K562 (cell line): ENCODE data around the gene BHLHE40. TPM values are rescaled to one million over a fixed set of nuclear protein-coding genes. Genes with fewer than 3 reads are reported as not detected.

Experiments
- ATF4 ChIP-seq: fragments of 450-650 bp; formaldehyde crosslinking; IDR thresholded peaks from 2 replicates; pipeline ENCODE4 v1.4.0; 2022; ENCODE audit warnings: mild to moderate bottlenecking, moderate library complexity
- BCOR ChIP-seq: fragments of 450-650 bp; IDR thresholded peaks from 2 replicates; pipeline ENCODE4 v1.6.1; 2016
- CREM ChIP-seq: IDR thresholded peaks from 2 replicates; pipeline ENCODE4 v1.6.1; 2014; ENCODE audit warnings: antibody characterized with exemption, low read depth
- FUS ChIP-seq: fragments of 200-400 bp; formaldehyde crosslinking; optimal IDR thresholded peaks from 2 replicates; pipeline ENCODE3; 2017; ENCODE audit warnings: low read depth, low read length
- GABPB2 ChIP-seq: fragments of 250-450 bp; sonication (Bioruptor Pico); conservative IDR thresholded peaks from 2 replicates; pipeline ENCODE4 v1.5.1; 2021; ENCODE audit warnings: mild to moderate bottlenecking
- HLTF ChIP-seq: fragments of 450-650 bp; IDR thresholded peaks from 2 replicates; pipeline ENCODE4 v1.6.1; 2016
- HMG20B ChIP-seq: fragments of 250-450 bp; sonication (Bioruptor Pico); IDR thresholded peaks from 2 replicates; pipeline ENCODE4 v1.5.0; 2021; ENCODE audit warnings: mild to moderate bottlenecking
- NFE2L1 ChIP-seq: fragments of 450-650 bp; IDR thresholded peaks from 2 replicates; pipeline ENCODE4 v1.6.1; 2016; ENCODE audit warnings: missing genetic modification characterization, low read depth, mild to moderate bottlenecking, missing compliant biosample characterization, moderate library complexity, borderline replicate concordance
- PHTF2 ChIP-seq: fragments of 250-450 bp; sonication (Bioruptor Pico); IDR thresholded peaks from 2 replicates; pipeline ENCODE4 v1.5.0; 2021; ENCODE audit warnings: mild to moderate bottlenecking
- PTTG1 ChIP-seq: fragments of 450-650 bp; IDR thresholded peaks from 2 replicates; pipeline ENCODE4 v1.6.1; 2016; ENCODE audit warnings: low read depth, mild to moderate bottlenecking, missing genetic modification characterization, missing compliant biosample characterization
- THRAP3 ChIP-seq: fragments of 450-650 bp; IDR thresholded peaks from 2 replicates; pipeline ENCODE4 v1.6.1; 2016; ENCODE audit warnings: mild to moderate bottlenecking, inconsistent platforms, borderline replicate concordance
- ZFP30 ChIP-seq: fragments of 250-450 bp; sonication (Bioruptor Pico); IDR thresholded peaks from 2 replicates; pipeline ENCODE4 v1.8.0; 2022; ENCODE audit warnings: moderate library complexity, mild to moderate bottlenecking, inconsistent platforms, borderline replicate concordance
- ZNF12 ChIP-seq: sonication (generic); formaldehyde crosslinking; IDR thresholded peaks from 2 replicates; pipeline ENCODE4 v1.4.0; 2020; ENCODE audit warnings: mild to moderate bottlenecking, missing genetic modification reagents
- ZNF511 ChIP-seq: sonication (generic); formaldehyde crosslinking; IDR thresholded peaks from 2 replicates; pipeline ENCODE4 v1.8.0; 2022; ENCODE audit warnings: mild to moderate bottlenecking, missing genetic modification reagents
- ZNF696 ChIP-seq: fragments of 250-450 bp; sonication (Bioruptor Pico); conservative IDR thresholded peaks from 2 replicates; pipeline ENCODE4 v1.4.0; 2020; ENCODE audit warnings: mild to moderate bottlenecking, moderate library complexity
- polyA plus RNA-seq, 8 experiments: library from polyadenylated mRNA; depleted of rRNA in 4 of 8; stranded (reverse) in 5 of 8; unstranded in 3 of 8; fragments of >200 nt; fragmentation: Nextera tagmentation in 2 of 8; fragmentation: Illumina TruSeq in 1 of 8; extraction: Ambion mirVana in 2 of 8; extraction: Trizol in 1 of 8; gene quantifications; 2 replicates each; pipeline versions ENCODE4 v1.2.1 to v1.2.3, GENCODE V29; 2011 to 2014; ENCODE audit warnings: inconsistent platforms in 1 of 8, missing spikeins in 1 of 8
- total RNA-seq, 7 experiments: library from RNA; depleted of rRNA in 6 of 7; stranded (reverse); fragments of >200 nt in 6 of 7; fragmentation: Illumina TruSeq in 2 of 7; extraction: Trizol in 2 of 7; gene quantifications; 2 replicates each; pipeline versions ENCODE4 v1.2.1 to v1.2.3, GENCODE V29; 2011 to 2021; ENCODE audit warnings: low replicate concordance in 1 of 7
- TF ChIP-seq, protein P1 (sequence below): fragments of 450-650 bp; IDR thresholded peaks from 2 replicates; pipeline ENCODE4 v1.6.1; 2016
- TF ChIP-seq, protein P2 (sequence below): fragments of 150-350 bp; IDR thresholded peaks from 2 replicates; pipeline ENCODE4 v1.6.1; 2014; ENCODE audit warnings: low read depth, mild to moderate bottlenecking, low read length, borderline replicate concordance

Gene BHLHE40
- total and polyA plus RNA-seq, 9 of the 15 experiments (the other 6 are each of a cell fraction or from before 2014, with no cell fraction given): 12.0 to 83.9 (median 31.4) TPM

DNA sequence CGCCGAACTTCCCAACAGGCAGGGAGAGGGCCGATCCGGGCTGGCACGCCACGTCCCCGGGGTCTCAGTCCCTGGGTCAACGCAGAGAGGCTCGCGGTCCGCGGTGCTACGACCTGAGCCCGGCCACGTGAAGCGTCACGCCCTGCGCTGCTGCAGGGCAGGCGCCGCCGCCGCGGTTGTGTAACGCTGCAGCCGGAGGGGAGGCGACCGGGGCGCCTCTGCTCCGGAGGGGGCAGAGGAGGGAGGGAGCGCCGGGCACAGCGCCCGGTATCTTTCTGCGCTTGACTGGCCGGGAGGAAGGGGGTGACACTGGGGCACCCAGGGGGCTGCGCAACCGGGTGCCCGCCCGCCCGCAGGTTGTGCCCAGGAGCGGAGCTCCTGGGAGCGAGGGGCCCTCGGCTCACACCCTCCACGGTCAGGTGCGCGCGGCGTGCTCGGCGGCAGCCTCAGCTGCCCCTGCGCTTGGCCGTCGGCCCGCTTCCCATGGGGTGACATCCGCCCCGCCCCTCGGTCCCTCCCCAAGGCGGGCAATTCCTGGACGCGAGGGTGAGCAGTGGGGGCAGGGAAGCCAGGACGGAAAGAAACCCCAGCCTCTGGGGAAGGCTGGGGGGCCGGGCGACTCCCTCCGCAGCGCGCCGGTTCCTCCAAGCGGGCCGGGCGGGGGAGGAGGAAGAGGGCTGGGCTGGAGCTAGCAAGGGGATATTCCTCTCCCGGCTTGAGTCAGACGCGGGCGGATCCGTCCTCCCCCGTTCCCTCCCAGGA, 852 bp upstream of the BHLHE40 start (continued):
- TF ChIP-seq ATF4 (CRISPR knock-in tag) (no peak), HMG20B (peak; percentile 77; the same call in 1 of the 2 replicates), ZFP30 (CRISPR knock-in tag) (no peak), THRAP3 (no peak), CREM (peak; percentile 76), ZNF511 (CRISPR knock-in tag) (peak; percentile 36; the same call in 1 of the 2 replicates), PHTF2 (CRISPR knock-in tag) (no peak), GABPB2 (CRISPR knock-in tag) (peak; percentile 22; the same call in 1 of the 2 replicates), FUS (peak; percentile 94), ZNF696 (no peak), ZNF12 (CRISPR knock-in tag) (peak; percentile 85; the same call in 1 of the 2 replicates), PTTG1 (tag) (no peak), BCOR (peak; percentile 73), NFE2L1 (tag) (no peak), HLTF (peak; percentile 57; the same call in 1 of the 2 replicates)
- TF ChIP-seq, protein P1, sequence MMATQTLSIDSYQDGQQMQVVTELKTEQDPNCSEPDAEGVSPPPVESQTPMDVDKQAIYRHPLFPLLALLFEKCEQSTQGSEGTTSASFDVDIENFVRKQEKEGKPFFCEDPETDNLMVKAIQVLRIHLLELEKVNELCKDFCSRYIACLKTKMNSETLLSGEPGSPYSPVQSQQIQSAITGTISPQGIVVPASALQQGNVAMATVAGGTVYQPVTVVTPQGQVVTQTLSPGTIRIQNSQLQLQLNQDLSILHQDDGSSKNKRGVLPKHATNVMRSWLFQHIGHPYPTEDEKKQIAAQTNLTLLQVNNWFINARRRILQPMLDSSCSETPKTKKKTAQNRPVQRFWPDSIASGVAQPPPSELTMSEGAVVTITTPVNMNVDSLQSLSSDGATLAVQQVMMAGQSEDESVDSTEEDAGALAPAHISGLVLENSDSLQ: peak; percentile 64
- TF ChIP-seq, protein P2, sequence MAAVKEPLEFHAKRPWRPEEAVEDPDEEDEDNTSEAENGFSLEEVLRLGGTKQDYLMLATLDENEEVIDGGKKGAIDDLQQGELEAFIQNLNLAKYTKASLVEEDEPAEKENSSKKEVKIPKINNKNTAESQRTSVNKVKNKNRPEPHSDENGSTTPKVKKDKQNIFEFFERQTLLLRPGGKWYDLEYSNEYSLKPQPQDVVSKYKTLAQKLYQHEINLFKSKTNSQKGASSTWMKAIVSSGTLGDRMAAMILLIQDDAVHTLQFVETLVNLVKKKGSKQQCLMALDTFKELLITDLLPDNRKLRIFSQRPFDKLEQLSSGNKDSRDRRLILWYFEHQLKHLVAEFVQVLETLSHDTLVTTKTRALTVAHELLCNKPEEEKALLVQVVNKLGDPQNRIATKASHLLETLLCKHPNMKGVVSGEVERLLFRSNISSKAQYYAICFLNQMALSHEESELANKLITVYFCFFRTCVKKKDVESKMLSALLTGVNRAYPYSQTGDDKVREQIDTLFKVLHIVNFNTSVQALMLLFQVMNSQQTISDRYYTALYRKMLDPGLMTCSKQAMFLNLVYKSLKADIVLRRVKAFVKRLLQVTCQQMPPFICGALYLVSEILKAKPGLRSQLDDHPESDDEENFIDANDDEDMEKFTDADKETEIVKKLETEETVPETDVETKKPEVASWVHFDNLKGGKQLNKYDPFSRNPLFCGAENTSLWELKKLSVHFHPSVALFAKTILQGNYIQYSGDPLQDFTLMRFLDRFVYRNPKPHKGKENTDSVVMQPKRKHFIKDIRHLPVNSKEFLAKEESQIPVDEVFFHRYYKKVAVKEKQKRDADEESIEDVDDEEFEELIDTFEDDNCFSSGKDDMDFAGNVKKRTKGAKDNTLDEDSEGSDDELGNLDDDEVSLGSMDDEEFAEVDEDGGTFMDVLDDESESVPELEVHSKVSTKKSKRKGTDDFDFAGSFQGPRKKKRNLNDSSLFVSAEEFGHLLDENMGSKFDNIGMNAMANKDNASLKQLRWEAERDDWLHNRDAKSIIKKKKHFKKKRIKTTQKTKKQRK: 0 out of 2 replicates have a peak, but pooled peaks have one; percentile 3
